Liver (tissue), 3 donors: Measurements from ENCODE around the gene TTYH1.

ENCODE experiments used
- EGR1 ChIP-seq, 2 donors: IDR thresholded peaks; 2 replicates each; pipeline ENCODE4 v1.6.1; 2016 to 2018; ENCODE audit warnings: antibody characterized with exemption in 2 of 2, low read depth in 2 of 2
- GABPA ChIP-seq, 2 donors: IDR thresholded peaks in 1 of 2; conservative IDR thresholded peaks in 1 of 2; 2 replicates each; pipeline ENCODE4 v1.6.1; 2016; ENCODE audit warnings: antibody characterized with exemption in 2 of 2, mild to moderate bottlenecking in 1 of 2, moderate library complexity in 1 of 2
- TF ChIP-seq, protein P1 (sequence below): fragments of 150-350 bp; IDR thresholded peaks from 2 replicates; pipeline ENCODE4 v1.5.1; 2017; ENCODE audit warnings: improper control_type of control experiment, low read depth, low read length; ENCODE audit not compliant: missing input control
- TF ChIP-seq, protein P2 (sequence below): IDR thresholded peaks from 2 replicates; pipeline ENCODE4 v1.6.1; 2016; ENCODE audit warnings: antibody characterized with exemption
- TF ChIP-seq, protein P3 (sequence below): IDR thresholded peaks from 2 replicates; pipeline ENCODE4 v1.6.1; 2016; ENCODE audit warnings: antibody characterized with exemption
- donor health status: healthy.
- donor health status: healthy.

DNA sequence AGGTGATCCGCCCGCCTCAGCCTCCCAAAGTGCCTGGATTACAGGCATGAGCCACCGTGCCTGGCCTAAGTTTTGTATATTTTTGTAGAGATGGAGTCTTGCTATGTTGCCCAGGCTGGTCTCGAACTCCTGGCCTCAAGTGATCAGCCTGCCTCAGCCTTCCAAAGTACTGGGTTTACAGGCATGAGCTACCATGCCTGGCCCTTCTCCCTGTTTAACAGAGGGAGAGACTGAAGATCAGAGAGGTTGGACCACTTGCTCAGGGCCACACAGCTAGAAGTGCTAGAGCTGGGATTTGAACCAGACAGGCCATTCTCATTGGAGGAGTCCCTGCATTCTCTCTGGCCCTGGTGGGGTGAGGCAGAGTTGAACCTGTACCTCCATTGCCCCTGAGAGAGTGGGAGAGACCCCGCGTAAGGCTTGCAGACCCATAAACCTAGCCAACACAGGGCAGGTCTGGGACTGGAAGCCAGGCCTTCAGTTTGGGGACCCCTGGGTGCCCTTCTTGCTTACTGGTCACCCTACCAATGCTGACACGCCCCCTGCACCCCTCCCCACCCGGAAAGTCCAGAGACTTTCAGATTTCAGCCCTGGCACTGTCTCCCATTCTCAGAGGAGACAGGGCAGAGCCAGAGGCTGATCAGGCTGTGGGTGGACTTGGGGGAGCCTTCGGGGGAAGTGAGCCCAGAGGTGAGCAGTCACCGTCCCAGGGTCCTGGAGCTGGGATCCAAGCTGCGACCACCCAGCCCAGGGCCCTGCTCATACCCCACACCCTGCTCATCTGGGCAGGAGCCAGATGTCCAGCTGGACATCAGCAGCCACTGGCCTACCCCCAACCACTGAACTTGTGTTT lies 13.3 kb downstream of the TTYH1 start:
- TF ChIP-seq GABPA (IDR thresholded peaks at IDR 0.05 in 1 of 2, conservative IDR thresholded peaks at IDR 0.05 in 1 of 2) (no peak), EGR1 (IDR thresholded peaks at IDR 0.05; ENCODE audit: low read depth in 2 of 2) (no peak)
- TF ChIP-seq, protein P1, sequence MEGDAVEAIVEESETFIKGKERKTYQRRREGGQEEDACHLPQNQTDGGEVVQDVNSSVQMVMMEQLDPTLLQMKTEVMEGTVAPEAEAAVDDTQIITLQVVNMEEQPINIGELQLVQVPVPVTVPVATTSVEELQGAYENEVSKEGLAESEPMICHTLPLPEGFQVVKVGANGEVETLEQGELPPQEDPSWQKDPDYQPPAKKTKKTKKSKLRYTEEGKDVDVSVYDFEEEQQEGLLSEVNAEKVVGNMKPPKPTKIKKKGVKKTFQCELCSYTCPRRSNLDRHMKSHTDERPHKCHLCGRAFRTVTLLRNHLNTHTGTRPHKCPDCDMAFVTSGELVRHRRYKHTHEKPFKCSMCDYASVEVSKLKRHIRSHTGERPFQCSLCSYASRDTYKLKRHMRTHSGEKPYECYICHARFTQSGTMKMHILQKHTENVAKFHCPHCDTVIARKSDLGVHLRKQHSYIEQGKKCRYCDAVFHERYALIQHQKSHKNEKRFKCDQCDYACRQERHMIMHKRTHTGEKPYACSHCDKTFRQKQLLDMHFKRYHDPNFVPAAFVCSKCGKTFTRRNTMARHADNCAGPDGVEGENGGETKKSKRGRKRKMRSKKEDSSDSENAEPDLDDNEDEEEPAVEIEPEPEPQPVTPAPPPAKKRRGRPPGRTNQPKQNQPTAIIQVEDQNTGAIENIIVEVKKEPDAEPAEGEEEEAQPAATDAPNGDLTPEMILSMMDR, result no peak
- TF ChIP-seq, protein P2, sequence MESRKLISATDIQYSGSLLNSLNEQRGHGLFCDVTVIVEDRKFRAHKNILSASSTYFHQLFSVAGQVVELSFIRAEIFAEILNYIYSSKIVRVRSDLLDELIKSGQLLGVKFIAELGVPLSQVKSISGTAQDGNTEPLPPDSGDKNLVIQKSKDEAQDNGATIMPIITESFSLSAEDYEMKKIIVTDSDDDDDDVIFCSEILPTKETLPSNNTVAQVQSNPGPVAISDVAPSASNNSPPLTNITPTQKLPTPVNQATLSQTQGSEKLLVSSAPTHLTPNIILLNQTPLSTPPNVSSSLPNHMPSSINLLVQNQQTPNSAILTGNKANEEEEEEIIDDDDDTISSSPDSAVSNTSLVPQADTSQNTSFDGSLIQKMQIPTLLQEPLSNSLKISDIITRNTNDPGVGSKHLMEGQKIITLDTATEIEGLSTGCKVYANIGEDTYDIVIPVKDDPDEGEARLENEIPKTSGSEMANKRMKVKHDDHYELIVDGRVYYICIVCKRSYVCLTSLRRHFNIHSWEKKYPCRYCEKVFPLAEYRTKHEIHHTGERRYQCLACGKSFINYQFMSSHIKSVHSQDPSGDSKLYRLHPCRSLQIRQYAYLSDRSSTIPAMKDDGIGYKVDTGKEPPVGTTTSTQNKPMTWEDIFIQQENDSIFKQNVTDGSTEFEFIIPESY, result no peak
- TF ChIP-seq, protein P3, sequence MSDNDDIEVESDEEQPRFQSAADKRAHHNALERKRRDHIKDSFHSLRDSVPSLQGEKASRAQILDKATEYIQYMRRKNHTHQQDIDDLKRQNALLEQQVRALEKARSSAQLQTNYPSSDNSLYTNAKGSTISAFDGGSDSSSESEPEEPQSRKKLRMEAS, result no peak
